Neural progenitor cell (in vitro differentiated cells): ENCODE data around the gene MVD. TPM values are rescaled to one million over a fixed set of nuclear protein-coding genes. Genes with fewer than 3 reads are reported as not detected.

Experiments
- DNase-seq: peaks from one replicate; pipeline ENCODE4 v3.0.0-alpha.2; 2016; ENCODE audit warnings: low spot score
- H2AFZ ChIP-seq: fragments of 200-600 bp; sonication (generic); replicated peaks from 2 replicates; pipeline ENCODE4 v1.6.1; 2016; ENCODE audit warnings: antibody characterized with exemption
- H3F3A ChIP-seq: fragments of 200-600 bp; sonication (generic); 2 replicates; pipeline ENCODE4 v1.6.1; 2016; ENCODE audit warnings: antibody characterized with exemption, low read depth
- H3K27ac ChIP-seq: fragments of 200-600 bp; sonication (generic); 2 replicates; pipeline ENCODE4 v1.5.1; 2016; ENCODE audit warnings: mild to moderate bottlenecking
- H3K27me3 ChIP-seq: fragments of 200-600 bp; sonication (generic); 2 replicates; pipeline ENCODE4 v1.6.1; 2016; ENCODE audit warnings: mild to moderate bottlenecking, moderate library complexity
- H3K36me3 ChIP-seq: fragments of 200-600 bp; sonication (generic); 2 replicates; pipeline ENCODE4 v1.5.1; 2016
- H3K4me1 ChIP-seq: fragments of 200-600 bp; sonication (generic); 2 replicates; pipeline ENCODE4 v1.6.1; 2016; ENCODE audit warnings: mixed run types
- H3K4me2 ChIP-seq: fragments of 200-600 bp; sonication (generic); 2 replicates; pipeline ENCODE4 v1.6.1; 2016
- H3K4me3 ChIP-seq: fragments of 200-600 bp; sonication (generic); 2 replicates; pipeline ENCODE4 v1.5.1; 2016
- H3K79me2 ChIP-seq: fragments of 200-600 bp; sonication (generic); 2 replicates; pipeline ENCODE4 v1.6.1; 2016; ENCODE audit warnings: low read depth
- H3K9ac ChIP-seq: fragments of 200-600 bp; sonication (generic); 2 replicates; pipeline ENCODE4 v1.6.1; 2016
- H3K9me3 ChIP-seq: fragments of 200-600 bp; sonication (generic); 2 replicates; pipeline ENCODE4 v1.5.1; 2016; ENCODE audit warnings: low read depth
- H4K20me1 ChIP-seq: fragments of 200-600 bp; sonication (generic); 2 replicates; pipeline ENCODE4 v1.6.1; 2016; ENCODE audit warnings: low read depth
- H3K27ac Mint-ChIP-seq: 3 replicates; pipeline ENCODE4 v1.8.0; 2021; ENCODE audit warnings: mixed read lengths
- H3K27me3 Mint-ChIP-seq: 2 replicates; pipeline ENCODE4 v1.8.0; 2022; ENCODE audit warnings: low read depth, mild to moderate bottlenecking, inconsistent platforms, moderate library complexity, mixed read lengths; ENCODE audit not compliant: insufficient read depth
- H3K36me3 Mint-ChIP-seq: 3 replicates; pipeline ENCODE4 v1.8.0; 2021; ENCODE audit warnings: mixed read lengths
- H3K4me1 Mint-ChIP-seq: 3 replicates; pipeline ENCODE4 v1.8.0; 2021; ENCODE audit warnings: mixed read lengths
- H3K4me3 Mint-ChIP-seq: 3 replicates; pipeline ENCODE4 v1.8.0; 2021; ENCODE audit warnings: mild to moderate bottlenecking, moderate library complexity, mixed read lengths
- H3K9me3 Mint-ChIP-seq: 3 replicates; pipeline ENCODE4 v1.8.0; 2020; ENCODE audit warnings: mixed read lengths
- EZH2 ChIP-seq: fragments of 200-600 bp; sonication (generic); IDR thresholded peaks from 2 replicates; pipeline ENCODE4 v1.6.1; 2017; ENCODE audit warnings: antibody characterized with exemption, mild to moderate bottlenecking, moderate library complexity
- EZH2phosphoT487 ChIP-seq: fragments of 200-600 bp; sonication (generic); IDR thresholded peaks from 2 replicates; pipeline ENCODE4 v1.6.1; 2017; ENCODE audit warnings: antibody characterized with exemption
- total RNA-seq: library from RNA; depleted of rRNA; stranded (reverse); fragments of >200 nt; gene quantifications from 2 replicates; pipeline ENCODE4 v1.2.3, GENCODE V29; 2015; ENCODE audit warnings: low replicate concordance
- TF ChIP-seq, protein P1 (sequence below): fragments of 200-600 bp; sonication (generic); IDR thresholded peaks from 2 replicates; pipeline ENCODE4 v1.5.1; 2017; ENCODE audit warnings: antibody characterized with exemption, mild to moderate bottlenecking

MVD gene
- total RNA-seq, 1 donor from 2014 or later: 12.7 TPM

DNA sequence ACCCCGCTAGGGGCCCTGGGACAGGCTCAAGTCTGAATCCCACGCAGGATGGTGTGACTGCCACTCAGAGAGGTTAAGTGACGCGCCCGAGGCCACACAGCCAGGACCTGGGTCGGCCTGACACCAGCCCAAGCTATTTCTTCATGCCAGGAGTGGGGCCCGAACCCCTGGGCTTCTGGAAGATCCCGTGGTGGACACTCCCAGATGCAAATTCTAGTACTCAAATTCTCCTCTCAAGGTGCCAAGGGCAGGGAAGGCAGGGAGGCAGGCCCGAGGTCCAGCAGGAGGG lies 19.3 kb downstream of the MVD start:
- no peak for TF ChIP-seq EZH2
- Histone ChIP-seq H3K4me1 (no peaks in the 10 kb centered on the region), H3K9me3 (no peaks in the 10 kb centered on the region), H4K20me1 (peaks cover 2% of the 10 kb centered on the region), H3K9ac (no peak overlapping the region), H3K36me3 (no peaks in the 10 kb centered on the region), H3K79me2 (no peaks in the 10 kb centered on the region), H3K4me2 (no peak overlapping the region), H2AFZ (no peak overlapping the region), H3K4me3 (no peak overlapping the region), H3K27me3 (peaks cover 21% of the 10 kb centered on the region), H3F3A (no peaks in the 10 kb centered on the region), H3K27ac (no peak overlapping the region)
- no peak overlapping the region for H3K27ac Mint-ChIP-seq
- peaks cover 9% of the 10 kb centered on the region for H3K27me3 Mint-ChIP-seq
- H3K9me3 Mint-ChIP-seq: no peaks in the 10 kb centered on the region
- peaks cover 18% of the 10 kb centered on the region for H3K4me1 Mint-ChIP-seq
- no peak for DNase-seq
- no peak overlapping the region for H3K4me3 Mint-ChIP-seq
- H3K36me3 Mint-ChIP-seq: no peaks in the 10 kb centered on the region

- peaks cover 27% of the 10 kb centered on the region for H3K27me3 ChIP-seq
- no peaks in the 10 kb centered on the region for H3K4me1 ChIP-seq
- H3K27ac ChIP-seq: no peak overlapping the region
- no peak overlapping the region for H3K4me2 ChIP-seq
- H3K36me3 ChIP-seq: no peaks in the 10 kb centered on the region
- no peaks in the 10 kb centered on the region for H3K79me2 ChIP-seq
- Mint-ChIP-seq H3K36me3 (no peaks in the 10 kb centered on the region), H3K27ac (no peak overlapping the region), H3K9me3 (no peaks in the 10 kb centered on the region), H3K27me3 (peaks cover 9% of the 10 kb centered on the region), H3K4me1 (peaks cover 18% of the 10 kb centered on the region), H3K4me3 (no peak overlapping the region)
- no peak for DNase-seq
- no peak overlapping the region for H2AFZ ChIP-seq
- no peaks in the 10 kb centered on the region for H3F3A ChIP-seq
- H3K4me3 ChIP-seq: no peak overlapping the region
- no peaks in the 10 kb centered on the region for H3K9me3 ChIP-seq
- no peak overlapping the region for H3K9ac ChIP-seq
- TF ChIP-seq EZH2 (no peak), EZH2phosphoT487 (no peak)
- TF ChIP-seq, protein P1, sequence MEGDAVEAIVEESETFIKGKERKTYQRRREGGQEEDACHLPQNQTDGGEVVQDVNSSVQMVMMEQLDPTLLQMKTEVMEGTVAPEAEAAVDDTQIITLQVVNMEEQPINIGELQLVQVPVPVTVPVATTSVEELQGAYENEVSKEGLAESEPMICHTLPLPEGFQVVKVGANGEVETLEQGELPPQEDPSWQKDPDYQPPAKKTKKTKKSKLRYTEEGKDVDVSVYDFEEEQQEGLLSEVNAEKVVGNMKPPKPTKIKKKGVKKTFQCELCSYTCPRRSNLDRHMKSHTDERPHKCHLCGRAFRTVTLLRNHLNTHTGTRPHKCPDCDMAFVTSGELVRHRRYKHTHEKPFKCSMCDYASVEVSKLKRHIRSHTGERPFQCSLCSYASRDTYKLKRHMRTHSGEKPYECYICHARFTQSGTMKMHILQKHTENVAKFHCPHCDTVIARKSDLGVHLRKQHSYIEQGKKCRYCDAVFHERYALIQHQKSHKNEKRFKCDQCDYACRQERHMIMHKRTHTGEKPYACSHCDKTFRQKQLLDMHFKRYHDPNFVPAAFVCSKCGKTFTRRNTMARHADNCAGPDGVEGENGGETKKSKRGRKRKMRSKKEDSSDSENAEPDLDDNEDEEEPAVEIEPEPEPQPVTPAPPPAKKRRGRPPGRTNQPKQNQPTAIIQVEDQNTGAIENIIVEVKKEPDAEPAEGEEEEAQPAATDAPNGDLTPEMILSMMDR: no peak
- no peaks in the 10 kb centered on the region for H4K20me1 ChIP-seq
Measured at GRCh38 chr16:88642881-88643643, 19.8 kb downstream of the MVD start.

GRCh38 chr16:88640498-88641247 lies 22.2 kb downstream of the MVD start:
- Histone ChIP-seq H3F3A (no peaks in the 10 kb centered on the region), H3K27ac (no peak overlapping the region), H3K9ac (no peak overlapping the region), H3K4me2 (no peak overlapping the region), H3K36me3 (no peaks in the 10 kb centered on the region), H3K79me2 (no peaks in the 10 kb centered on the region), H3K4me3 (no peak overlapping the region), H3K9me3 (no peaks in the 10 kb centered on the region), H4K20me1 (peaks cover 5% of the 10 kb centered on the region), H3K4me1 (no peaks in the 10 kb centered on the region), H3K27me3 (peaks cover 47% of the 10 kb centered on the region), H2AFZ (no peak overlapping the region)
- Mint-ChIP-seq H3K9me3 (no peaks in the 10 kb centered on the region), H3K4me3 (no peak overlapping the region), H3K27ac (peak overlapping the region; percentile 65), H3K4me1 (peaks cover 22% of the 10 kb centered on the region), H3K27me3 (peaks cover 13% of the 10 kb centered on the region), H3K36me3 (no peaks in the 10 kb centered on the region)
- no peak for DNase-seq
- TF ChIP-seq, protein P1: no peak
- TF ChIP-seq EZH2 (no peak), EZH2phosphoT487 (no peak)

DNA sequence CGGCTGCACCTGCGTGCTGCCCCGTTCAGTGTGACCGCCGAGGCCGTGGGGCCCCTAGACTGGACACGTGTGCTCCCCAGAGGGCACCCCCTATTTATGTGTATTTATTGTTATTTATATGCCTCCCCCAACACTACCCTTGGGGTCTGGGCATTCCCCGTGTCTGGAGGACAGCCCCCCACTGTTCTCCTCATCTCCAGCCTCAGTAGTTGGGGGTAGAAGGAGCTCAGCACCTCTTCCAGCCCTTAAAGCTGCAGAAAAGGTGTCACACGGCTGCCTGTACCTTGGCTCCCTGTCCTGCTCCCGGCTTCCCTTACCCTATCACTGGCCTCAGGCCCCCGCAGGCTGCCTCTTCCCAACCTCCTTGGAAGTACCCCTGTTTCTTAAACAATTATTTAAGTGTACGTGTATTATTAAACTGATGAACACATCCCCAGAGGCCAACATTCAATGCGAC lies 22.8 kb downstream of the MVD start:
- no peak overlapping the region for H3K9ac ChIP-seq
- H3K27me3 Mint-ChIP-seq: peaks cover 13% of the 10 kb centered on the region
- H3F3A ChIP-seq: peaks cover 3% of the 10 kb centered on the region
- peaks cover 53% of the 10 kb centered on the region for H3K27me3 ChIP-seq
- no peak overlapping the region for H3K4me3 Mint-ChIP-seq
- no peak overlapping the region for H3K4me2 ChIP-seq
- no peaks in the 10 kb centered on the region for H3K36me3 ChIP-seq
- H3K4me1 ChIP-seq: no peaks in the 10 kb centered on the region
- no peaks in the 10 kb centered on the region for H3K36me3 Mint-ChIP-seq
- TF ChIP-seq EZH2phosphoT487: no peak
- TF ChIP-seq, protein P1: no peak
- no peak for TF ChIP-seq EZH2
- no peaks in the 10 kb centered on the region for H3K9me3 ChIP-seq
- H3K4me3 ChIP-seq: no peak overlapping the region
- H3K27ac Mint-ChIP-seq: peak overlapping the region; percentile 65
- H3K9me3 Mint-ChIP-seq: no peaks in the 10 kb centered on the region
- H4K20me1 ChIP-seq: peaks cover 11% of the 10 kb centered on the region
- H3K79me2 ChIP-seq: no peaks in the 10 kb centered on the region
- H3K4me1 Mint-ChIP-seq: peaks cover 16% of the 10 kb centered on the region
- no peak overlapping the region for H3K27ac ChIP-seq
- H2AFZ ChIP-seq: no peak overlapping the region
- no peak for DNase-seq
